ENCODE measurements around the gene NKAIN1.
"Not testable (repeated sequence)": the region's sequence is repeated elsewhere in the genome, so short reads cannot be mapped to it uniquely, and the experiment has no call there.

The NKAIN1 gene

DNA sequence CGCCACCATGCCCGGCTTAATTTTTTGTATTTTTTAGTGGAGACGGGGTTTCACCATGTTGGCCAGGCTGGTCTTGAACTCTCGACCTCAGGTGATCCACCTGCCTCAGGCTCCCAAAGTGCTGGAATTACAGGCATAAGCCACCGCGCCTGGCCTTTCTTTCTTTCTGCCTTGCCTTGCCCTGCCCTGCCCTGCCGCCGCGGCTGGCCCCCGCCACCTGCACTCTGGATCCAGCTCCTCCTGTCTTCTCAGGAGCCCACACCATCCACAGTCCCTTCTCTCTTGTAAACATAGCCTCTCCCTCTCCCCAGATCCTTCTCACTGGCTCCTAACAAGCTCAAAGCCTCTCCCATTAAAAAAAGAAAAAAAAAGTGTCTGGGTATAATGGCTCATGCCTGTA, 44.4 kb downstream of the NKAIN1 start:
- not testable (repeated sequence) for DNase-seq (ENCODE audit: low read depth)

GRCh38 chr1:31193729-31194128, 46.0 kb downstream of the NKAIN1 start:
- no peak for DNase-seq (ENCODE audit: low read depth)

DNA sequence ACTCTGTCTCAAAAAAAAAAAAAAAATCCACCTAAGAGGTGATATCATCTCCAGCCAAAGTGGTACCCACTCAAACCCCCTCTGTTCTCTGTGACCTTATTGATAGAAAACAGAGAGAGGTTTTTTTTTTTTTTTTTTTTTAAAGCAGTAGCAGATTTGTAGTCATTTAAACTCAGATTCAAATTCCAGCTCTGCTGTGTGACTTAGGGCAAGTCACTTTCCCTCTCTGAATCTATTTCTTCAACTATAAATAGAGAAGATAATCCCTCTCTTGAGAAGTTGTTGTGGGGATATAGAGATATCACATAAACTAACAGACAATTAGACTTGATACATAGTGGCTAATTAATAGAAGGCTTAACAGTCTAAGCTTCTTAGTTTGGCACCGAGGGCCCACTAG, 48.4 kb downstream of the NKAIN1 start:
- no peak for DNase-seq (ENCODE audit: low read depth)

DNA sequence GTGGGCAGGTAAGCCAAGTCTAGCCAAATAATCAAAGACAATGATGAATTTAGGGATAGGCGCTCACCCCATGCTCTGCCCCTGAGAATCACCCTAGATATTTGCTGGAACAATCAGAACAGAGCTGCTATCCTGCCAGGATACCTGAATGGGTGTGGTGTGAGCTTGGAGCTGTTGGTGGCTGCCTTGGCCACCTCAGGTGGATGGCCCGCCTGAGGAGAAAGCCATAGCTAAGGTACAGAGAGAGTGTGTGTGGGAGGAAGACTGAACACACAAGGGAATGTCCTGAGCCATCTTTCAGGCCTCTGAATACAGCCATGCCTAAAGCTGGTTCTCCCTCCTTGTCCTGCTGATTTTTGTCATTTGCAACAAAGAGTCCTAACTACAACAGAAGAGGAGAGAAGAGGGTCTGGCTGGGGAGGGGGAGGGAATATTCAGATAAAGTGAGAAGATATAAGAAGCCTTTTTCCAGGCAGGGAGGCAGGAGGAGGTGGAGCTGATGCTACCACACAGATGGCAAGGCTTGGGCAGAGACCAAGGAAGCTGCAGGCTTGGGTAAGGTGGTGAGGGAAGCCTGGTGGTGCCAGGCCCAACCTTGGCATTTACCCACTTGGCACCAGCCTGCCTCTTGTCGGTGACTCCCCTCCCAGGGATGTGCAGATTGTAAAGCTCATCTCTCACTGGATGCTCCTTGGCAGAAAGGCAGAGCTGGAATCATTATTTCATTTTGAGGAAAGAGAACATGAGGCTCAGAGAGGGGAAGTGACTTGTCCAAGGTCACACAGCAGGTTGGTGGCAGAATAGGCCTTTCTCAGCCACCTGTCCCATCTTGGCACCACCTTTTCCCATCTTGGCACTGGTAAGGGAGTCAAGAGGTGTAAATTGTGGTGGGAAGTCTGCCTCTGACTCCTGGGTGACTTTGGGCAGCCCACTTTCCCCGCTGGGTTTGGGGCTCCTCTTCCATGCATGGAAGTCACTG, 49.7 kb downstream of the NKAIN1 start:
- no peak for DNase-seq (ENCODE audit: low read depth)

GRCh38 chr1:31183927-31184554, 55.6 kb downstream of the NKAIN1 start:
- DNase-seq (ENCODE audit: low read depth) = no peak

- no peak for DNase-seq (ENCODE audit: low read depth)
Observed at GRCh38 chr1:31183126-31183525, 56.6 kb downstream of the NKAIN1 start.

DNA sequence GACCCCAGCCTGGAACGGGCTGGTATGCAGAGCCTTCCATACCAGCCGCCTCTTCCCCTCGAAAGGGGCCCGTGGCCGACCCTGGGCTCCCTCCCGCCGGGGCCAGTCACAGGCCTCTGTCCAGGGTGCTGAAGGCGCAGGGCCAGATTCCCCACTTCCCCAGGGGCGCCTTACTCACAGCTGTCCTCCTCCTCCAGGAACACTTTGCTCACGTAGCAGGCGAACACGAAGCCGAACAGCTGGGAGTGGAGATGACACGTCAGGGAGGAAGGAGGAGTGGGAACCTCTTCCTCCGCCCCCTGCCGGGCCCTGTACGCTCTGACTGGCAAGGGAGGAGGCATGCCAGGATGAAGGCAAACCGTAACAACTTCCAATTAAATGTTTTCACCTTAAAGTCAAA, 57.3 kb downstream of the NKAIN1 start:
- peak; percentile 30 for DNase-seq (ENCODE audit: low read depth)

DNA sequence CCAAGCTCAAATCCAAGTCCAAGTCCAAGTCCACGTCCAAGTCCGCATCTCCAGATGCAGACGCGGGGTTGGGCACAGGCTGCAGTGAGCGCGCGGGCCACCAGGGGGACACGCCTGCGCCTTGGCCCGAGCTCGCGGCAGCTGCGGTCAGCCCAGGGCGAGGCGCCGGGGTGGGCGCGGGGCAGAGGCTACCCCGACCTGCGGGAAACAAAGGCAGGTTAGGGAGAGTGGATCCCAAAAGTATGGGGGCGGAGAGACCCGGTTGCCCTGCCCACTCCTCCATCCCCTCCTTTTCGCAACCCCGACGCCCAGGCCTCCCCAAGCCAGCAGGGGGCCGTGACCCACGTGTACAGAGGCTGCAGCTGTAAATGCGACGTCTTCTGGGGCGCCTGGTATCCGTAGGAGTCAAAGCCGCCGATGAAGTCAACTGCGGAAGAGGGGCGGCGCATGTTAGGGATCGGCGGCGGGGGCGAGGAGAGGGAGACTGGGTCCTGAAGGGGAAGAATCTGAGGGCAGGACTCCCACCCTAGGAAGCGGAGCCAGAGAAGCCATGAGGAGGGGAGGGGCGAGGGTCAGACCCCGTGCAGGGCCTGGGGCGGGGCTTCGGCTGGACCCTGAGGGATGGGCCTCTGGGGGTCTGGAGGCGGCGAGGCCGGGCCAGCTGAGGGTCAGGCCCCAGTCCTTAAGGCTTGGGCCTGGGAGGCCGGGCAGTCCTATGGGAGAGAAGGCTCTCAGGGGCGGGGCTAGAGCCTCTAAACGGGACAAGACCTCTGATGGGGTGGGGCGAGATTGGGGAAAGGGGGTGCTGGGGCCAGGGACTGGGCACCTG, 58.0 kb downstream of the NKAIN1 start:
- peak; percentile 8 for DNase-seq (ENCODE audit: low read depth)

DNA sequence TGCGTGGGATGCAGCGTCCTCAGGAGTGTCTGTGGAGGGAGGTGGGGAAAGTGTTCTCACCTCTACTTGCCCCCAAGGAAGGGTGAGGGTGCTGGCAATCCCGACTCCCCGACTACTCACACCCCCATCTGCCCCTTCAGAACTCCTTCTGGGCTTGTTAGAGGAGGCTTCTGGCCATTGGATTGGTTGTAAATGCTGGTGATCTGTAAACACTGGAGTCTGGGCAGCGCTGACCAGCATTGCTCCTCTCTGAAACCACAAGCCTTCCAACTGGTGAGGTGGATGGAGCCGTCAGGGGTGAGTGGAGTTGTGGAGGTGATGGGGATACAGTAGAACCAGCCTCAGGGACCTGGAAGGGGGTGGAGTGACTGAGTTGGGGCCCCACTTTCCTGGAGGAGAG, 59.3 kb downstream of the NKAIN1 start:
- no peak for DNase-seq (ENCODE audit: low read depth)

GRCh38 chr1:31176291-31176690, 63.4 kb downstream of the NKAIN1 start:
- DNase-seq (ENCODE audit: low read depth) = not testable (repeated sequence)

- DNase-seq (ENCODE audit: low read depth) = no peak
Observed at GRCh38 chr1:31170486-31170735, 69.3 kb downstream of the NKAIN1 start.

DNA sequence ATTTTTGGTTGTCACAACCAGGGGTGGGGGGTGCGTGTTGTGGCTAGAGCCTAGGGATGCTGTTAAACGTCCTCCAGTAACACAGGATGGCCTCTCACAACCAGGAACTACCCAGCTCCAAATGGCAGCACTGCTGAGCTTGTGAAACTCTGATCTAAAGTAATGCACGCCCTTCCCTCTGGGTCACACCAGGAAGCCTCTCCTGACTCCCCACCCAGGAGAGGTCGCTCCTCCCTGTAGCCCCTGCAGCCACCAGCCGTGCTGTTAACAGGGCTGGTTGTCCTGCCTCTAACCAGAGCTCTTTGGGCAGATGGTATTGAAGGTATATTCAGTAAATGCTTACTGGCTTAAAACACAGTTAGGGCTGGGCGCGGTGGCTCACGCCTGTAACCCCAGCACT, 73.2 kb downstream of the NKAIN1 start:
- DNase-seq (ENCODE audit: low read depth) = no peak

DNA sequence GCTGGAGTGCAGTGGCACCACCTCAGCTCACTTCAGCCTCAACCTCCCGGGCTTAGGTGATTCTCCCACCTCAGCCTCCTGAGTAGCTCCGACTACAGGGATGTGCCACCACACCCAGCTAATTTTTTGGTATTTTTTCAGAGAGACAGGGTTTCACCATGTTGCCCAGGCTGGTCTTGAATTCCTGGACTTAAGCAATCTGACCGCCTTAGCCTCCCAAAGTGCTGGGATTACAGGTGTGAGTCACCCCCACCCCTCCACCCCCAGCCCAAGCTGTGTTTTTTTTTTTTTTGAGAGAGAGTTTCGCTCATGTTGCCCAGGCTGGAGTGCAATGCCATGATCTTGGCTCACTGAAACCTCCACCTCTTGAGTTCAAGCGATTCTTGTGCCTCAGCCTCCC, 75.4 kb downstream of the NKAIN1 start:
- no peak for DNase-seq (ENCODE audit: low read depth)

GRCh38 chr1:31163866-31164265, 75.8 kb downstream of the NKAIN1 start:
- DNase-seq (ENCODE audit: low read depth) = no peak

GRCh38 chr1:31161571-31161970, 78.1 kb downstream of the NKAIN1 start:
- no peak for DNase-seq (ENCODE audit: low read depth)

GRCh38 chr1:31159869-31160611, 79.6 kb downstream of the NKAIN1 start:
- no peak for DNase-seq (ENCODE audit: low read depth)

- no peak for DNase-seq (ENCODE audit: low read depth)
Observed at GRCh38 chr1:31159323-31159722, 80.4 kb downstream of the NKAIN1 start.

DNA sequence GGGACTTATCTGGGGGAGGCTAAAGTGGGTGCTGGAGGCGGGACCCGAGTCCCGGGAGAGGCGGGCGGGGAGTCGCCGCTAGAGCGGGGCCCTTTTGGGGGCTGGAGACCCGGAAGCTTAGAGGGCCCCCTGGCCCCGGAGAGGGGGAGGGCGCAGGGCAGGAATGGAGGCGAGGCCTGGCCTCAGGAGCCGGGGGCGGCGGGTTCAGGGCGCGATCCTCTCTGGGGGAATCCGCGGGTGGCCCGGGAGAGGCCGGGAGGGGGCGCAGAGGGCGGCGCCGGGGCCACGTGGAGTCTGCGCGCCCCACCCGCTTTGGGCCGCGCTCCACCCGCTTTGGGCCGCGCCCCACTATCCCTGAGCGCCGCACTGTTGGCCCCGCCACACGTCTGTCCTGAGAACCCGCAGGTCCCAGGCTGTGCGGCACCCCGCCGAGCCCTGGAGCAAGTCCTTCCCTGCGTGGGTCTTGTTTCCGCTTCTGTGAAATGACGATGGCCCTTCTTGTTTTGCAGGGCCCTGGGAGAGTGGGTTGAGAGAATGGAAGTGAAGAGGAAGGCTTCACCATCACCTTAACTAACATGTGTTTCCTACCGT, 84.4 kb downstream of the NKAIN1 start:
- DNase-seq (ENCODE audit: low read depth) = peak; percentile 27

- DNase-seq (ENCODE audit: low read depth) = peak; percentile 47
Observed at GRCh38 chr1:31154632-31155215, 85.0 kb downstream of the NKAIN1 start.

DNA sequence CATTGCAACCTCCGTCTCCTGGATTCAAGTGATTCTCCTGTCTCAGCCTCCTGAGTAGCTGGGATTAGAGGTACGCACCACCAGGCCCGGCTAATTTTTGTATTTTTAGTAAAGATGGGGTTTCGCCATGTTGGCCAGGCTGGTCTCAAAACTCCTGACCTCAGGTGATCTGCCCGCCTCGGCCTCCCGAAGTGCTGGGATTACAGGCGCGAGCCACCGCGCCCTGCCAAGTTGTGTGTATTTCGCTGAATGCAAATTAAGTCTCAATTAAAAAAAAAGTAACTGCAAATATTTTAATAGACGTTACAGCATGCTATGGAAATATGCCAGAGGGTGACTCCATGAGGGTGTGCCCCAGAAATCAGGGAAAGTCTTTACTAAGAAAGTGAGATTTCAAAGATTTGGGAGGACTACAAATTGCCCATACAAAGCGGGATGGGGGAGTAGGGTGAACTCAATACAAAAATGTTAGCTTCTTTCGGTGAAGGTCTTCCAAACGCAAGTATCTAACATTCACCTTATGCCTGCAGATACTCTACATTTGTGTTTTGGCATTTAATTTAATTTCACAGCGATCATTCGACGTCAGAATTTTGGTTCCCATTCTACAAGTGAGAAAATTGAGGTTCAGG, 85.6 kb downstream of the NKAIN1 start:
- DNase-seq (ENCODE audit: low read depth) = no peak

DNA sequence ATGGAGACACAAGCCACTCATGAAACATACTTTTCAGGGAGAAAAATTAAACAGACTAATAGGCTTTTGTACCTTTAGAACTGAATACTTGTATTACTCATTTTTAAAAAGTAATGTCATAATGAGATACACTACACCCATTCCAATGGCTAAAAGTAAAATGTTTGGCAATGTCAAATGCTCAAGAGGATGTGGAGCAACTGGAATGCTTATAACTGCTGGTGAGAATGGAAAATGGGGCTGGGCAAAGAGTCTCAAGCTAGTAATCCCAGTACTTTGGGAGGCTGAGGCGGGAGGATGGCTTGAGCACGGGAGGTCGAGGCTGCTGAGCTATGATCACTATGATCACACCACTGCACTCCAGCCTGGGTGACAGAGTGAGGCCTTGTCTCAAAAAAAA, 86.3 kb downstream of the NKAIN1 start:
- DNase-seq (ENCODE audit: low read depth) = no peak

Data from stimulated activated CD8-positive, alpha-beta memory T cell treated with anti-CD3 and anti-CD28 coated beads, Interleukin-12 subunit alpha, Interleukin-12 subunit beta, amount 100 ng/mL, for 1 hour (primary cell).